Left ventricle myocardium superior (tissue), 1 donor: ENCODE results near the gene KRTAP12-1. TPM values are rescaled to one million over a fixed set of nuclear protein-coding genes. Genes with fewer than 3 reads are reported as not detected.
"Not testable (repeated sequence)": the region's sequence is repeated elsewhere in the genome, so short reads cannot be mapped to it uniquely, and the experiment has no call there.

Experiments used
- ATAC-seq: fragments of 200-7000 bp; cut with Tn5 transposase; one replicate; pipeline ENCODE4 v1.9.1; 2020; ENCODE audit warnings: mild to moderate bottlenecking, moderate library complexity
- DNase-seq: peaks from one replicate; pipeline ENCODE4 v3.0.0-alpha.2; 2020
- intact Hi-C: fragments of 100-400 bp; cut with micrococcal nuclease; formaldehyde crosslinking; loops from one replicate; pipeline ENCODE4 v1.11.0; 2022
- total RNA-seq: library from RNA; stranded (reverse); fragmentation: NEBNext Ultra II Directional; extraction: Animal tissue kit (Norgen Biotek cat#: 25700); gene quantifications from one replicate; pipeline ENCODE4 v1.2.1, GENCODE V29; 2021
- donor health status: DM: no; HTN: yes; CAD: no; lungs with severe emphysema.

The KRTAP12-1 gene
- total RNA-seq, 1 donor from 2014 or later = not detected

DNA sequence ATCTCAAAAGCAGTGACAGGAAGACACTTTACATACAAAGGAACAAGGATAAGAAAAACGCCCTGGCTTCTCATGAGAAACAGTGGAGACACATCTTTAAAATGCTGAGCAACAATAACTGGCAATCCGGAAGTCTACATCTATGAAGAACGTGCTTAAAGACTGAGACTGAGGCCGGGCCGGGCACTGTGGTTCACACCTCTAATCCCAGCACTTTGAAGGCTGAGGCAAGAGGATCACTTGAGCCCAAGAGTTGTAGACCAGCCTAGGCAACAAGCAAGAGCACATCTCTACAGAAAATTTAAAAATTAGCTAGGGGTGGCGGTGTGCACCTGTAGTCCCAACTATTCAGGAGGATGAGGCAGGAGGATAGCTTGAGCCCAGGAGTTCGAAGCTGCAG is 2.1 kb upstream of the KRTAP12-1 start:
- intact Hi-C loops = no loop called here
- ATAC-seq = no peak
- DNase-seq = no peak

DNA sequence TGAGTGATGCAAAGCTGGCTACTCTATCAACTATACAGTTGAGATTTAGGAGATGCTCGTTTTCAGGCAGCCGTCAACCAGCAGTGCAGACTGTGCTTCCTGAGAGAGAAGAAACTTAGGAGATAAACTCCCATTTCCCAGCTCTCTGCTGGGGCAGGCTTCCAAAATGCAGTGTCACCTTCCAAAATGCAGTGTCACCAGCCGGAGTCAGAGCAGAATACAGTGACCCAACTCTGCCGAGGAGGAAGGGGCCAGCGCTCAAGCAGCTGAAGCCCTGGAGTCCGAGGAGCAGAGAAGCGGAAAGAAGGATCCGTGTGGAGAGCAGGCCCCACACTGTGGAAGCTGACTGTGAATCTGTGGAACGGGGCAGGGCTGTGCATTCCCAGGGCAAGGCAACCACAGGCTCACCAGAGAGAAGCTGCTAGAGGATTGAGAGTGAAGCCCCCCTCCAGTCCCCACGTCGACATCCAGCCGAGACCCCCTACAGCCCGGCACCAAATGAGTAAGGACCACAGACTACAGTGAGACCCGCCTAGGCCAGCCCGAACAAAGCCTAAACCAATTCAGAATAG is 703 bp upstream of the KRTAP12-1 start:
- no peak for DNase-seq
- ATAC-seq = no peak
- intact Hi-C loops = no loop called here

DNA sequence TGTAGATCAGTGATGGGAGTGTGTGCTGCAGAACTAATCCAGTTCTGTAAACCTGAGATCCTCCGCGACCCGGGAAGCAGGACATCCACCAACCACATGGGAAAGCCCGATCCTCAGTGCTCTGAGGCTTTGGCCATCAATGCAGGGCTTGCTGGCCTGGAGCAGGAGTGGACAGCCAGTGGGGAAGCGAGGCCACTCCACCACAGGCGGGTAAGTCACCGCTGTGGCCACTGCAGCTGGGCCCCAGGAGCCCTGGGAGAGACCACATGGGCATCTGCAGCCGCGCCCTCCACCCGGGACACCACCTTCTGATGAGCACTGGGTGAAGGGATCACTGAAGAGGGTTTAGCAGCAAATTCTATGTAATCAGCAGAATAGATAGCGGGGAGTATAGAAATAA is 811 bp downstream of the KRTAP12-1 start:
- ATAC-seq = no peak
- no peak for DNase-seq
- intact Hi-C loops = no loop called here

DNA sequence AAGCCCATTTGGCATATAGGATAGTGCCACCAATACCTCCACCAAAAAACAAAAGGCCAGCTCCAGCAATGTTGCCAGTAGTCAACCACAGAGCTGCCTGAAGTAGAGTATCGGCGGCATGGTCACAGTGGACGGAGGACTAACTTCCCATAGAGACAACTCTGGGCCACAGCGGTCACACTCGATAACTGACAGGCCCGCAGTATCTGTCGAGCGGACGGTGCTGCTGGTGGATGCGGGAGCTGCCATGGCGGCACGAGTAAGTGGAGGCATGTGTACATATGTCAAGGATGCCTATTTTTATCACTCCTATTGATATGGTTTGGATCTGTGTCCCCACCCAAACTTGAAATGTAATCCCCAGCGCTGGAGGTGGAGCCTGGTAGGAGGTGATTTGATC is 4.1 kb downstream of the KRTAP12-1 start:
- ATAC-seq (no peak), DNase-seq (no peak)
- intact Hi-C loops = no loop called here

DNA sequence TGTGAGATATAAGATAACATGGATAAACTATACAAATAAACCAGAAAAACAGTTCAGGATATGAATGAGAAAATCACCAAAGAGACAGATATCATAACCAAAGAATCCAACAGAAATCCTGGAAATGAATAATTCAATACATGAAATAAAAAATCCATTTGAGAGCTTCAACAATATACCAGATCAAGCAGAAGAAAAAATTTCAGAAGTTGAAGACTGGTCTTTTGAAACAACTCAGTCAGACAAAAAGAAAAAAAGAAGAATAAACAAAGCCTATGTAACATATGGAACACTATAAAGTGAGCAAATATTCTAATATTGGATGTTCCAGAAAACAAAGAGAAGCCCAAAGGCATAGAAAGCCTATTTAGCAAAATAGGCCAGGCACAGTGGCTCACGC is 10.1 kb downstream of the KRTAP12-1 start:
- intact Hi-C loops = no loop called here
- ATAC-seq (no peak), DNase-seq (no peak)

DNA sequence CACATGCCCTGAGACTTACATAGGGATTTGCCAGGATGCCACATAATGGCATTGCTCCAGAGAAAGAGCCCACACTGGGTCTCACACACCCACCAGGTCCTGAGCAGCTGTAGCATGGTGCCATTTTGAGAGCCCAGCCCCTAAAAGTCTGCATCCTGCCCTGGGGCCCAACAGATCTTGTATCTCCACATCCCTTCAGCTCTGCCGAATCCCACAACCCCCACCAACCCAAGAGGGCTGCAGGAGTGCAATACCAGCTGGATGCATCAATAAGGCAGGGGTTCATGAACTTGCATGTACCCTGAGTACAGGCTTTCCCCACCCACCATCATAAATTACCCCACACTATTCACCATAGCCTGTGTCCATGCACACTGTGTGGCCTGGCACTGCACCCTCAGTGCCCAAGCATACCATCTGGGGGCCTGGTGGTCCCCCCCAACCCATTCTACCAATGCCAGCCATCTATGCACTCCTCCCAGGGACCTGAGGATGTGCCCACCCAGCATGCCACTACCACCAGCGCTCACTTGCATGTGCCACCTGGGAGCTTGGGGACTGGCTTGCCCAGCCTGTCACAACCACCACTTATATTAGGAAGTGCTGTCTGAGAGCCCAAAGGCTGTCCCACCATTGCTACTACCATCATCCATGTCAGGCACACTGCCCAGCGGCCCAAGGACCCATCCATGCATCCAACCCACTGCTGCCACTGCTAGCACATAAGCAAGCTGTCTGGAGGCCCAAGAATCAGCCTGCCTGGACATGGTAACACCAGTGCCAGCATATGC is 11.1 kb downstream of the KRTAP12-1 start:
- no peak for DNase-seq
- no peak for ATAC-seq
- intact Hi-C loops = no loop called here

- DNase-seq (no peak), ATAC-seq (no peak)
- intact Hi-C loops = no loop called here
Measured at GRCh38 chr21:44667612-44668011, 14.4 kb downstream of the KRTAP12-1 start.

GRCh38 chr21:44666401-44667320 is 15.3 kb downstream of the KRTAP12-1 start, which contains the start of gene KRTAP12-2:
Gene KRTAP12-2, minus strand, starts transcription at chr21:44666927. Its CDS starts 41 bp downstream, at chr21:44666886.
- intact Hi-C loops = no loop called here
- DNase-seq (peak; percentile 87), ATAC-seq (peak; percentile 100)

DNA sequence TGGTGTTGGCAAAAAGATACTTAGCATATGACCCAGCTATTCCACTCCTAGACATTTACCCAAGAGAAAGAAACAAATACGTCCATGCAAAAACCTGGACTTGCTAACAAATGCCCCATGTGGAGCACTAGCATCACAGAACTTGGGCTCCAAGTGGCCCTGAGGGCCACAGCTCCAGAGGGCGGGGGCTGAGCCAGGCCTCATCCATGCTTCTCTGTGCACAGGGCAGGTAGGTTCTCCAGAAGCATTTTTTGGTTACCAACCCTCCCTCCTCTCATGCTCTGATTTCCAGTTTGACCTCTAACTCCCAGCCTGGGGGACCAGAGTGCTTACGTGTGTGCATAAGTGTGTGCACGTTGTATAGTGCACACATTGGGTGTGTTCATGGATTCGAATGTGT is 17.3 kb downstream of the KRTAP12-1 start:
- ATAC-seq = no peak
- intact Hi-C loops = no loop called here
- no peak for DNase-seq

- DNase-seq, intact Hi-C loops, ATAC-seq: not testable (repeated sequence)
Measured at GRCh38 chr21:44661567-44661966, 20.4 kb downstream of the KRTAP12-1 start.

- no peak for DNase-seq
- ATAC-seq = no peak
- intact Hi-C loops = no loop called here
Measured at GRCh38 chr21:44658913-44659595, 22.9 kb downstream of the KRTAP12-1 start.

GRCh38 chr21:44658541-44658910 is 23.4 kb downstream of the KRTAP12-1 start:
- ATAC-seq = no peak
- no peak for DNase-seq
- intact Hi-C loops = no loop called here

GRCh38 chr21:44657635-44658540 is 24.1 kb downstream of the KRTAP12-1 start, which contains the start of gene KRTAP12-3:
Gene KRTAP12-3, plus strand, starts transcription at chr21:44657932. Its CDS starts 48 bp downstream, at chr21:44657980.
- ATAC-seq = no peak
- no peak for DNase-seq
- intact Hi-C loops = no loop called here

DNA sequence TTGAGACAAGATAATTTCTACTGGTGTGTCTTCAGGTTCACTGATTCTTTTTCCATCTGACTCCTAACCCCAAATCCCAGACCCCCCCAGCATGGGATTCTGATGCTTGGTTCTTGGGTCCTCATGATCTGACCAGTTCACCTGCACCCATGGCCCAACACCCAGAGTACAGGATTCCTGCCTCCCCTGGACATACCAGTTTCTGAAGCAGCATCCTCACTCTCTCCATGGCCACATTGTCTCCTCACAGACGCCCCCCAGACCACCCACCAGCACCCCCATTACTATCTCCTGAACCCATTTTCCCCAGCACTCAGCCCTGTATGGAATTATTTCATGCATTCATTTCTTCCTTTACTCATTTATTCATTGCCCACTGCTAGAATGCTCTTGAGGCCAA is 25.1 kb downstream of the KRTAP12-1 start:
- intact Hi-C loops = no loop called here
- DNase-seq (no peak), ATAC-seq (no peak)

- no peak for ATAC-seq
Measured at GRCh38 chr21:44654576-44655175, 27.3 kb downstream of the KRTAP12-1 start, which contains the start of gene KRTAP12-4. Gene KRTAP12-4, minus strand, starts transcription at chr21:44654659. Its CDS starts 45 bp downstream, at chr21:44654614.

GRCh38 chr21:44653656-44654575 is 28.0 kb downstream of the KRTAP12-1 start:
- ATAC-seq (no peak), DNase-seq (no peak)
- intact Hi-C loops = no loop called here

More at GRCh38 chr21:44654576-44655175, 27.3 kb downstream of the KRTAP12-1 start, which contains the start of gene KRTAP12-4:
- DNase-seq = no peak
- intact Hi-C loops = no loop called here

- no peak for ATAC-seq
- DNase-seq = no peak
- intact Hi-C loops = no loop called here
Measured at GRCh38 chr21:44653123-44653522, 28.8 kb downstream of the KRTAP12-1 start.
